CD4-positive, alpha-beta T cell treated with Interleukin-17A for 4 hours (primary cell): Measurements from ENCODE around the gene ATG13.
"Not testable (repeated sequence)": the region's sequence is repeated elsewhere in the genome, so short reads cannot be mapped to it uniquely, and the experiment has no call there.

ENCODE experiments used
- DNase-seq: peaks from one replicate; pipeline ENCODE4 v3.0.0-alpha.2; 2020; ENCODE audit warnings: mixed read lengths

ATG13 gene

GRCh38 chr11:46617134-46617971 is at the start of gene ATG13, which contains the start of gene HARBI1:
Gene ATG13, plus strand, starts transcription at chr11:46617553. Its CDS starts 26,739 bp downstream, at chr11:46644292.
Gene HARBI1, minus strand, starts transcription at chr11:46617227. Its CDS starts 990 bp downstream, at chr11:46616237.
- peak; percentile 93 for DNase-seq

- DNase-seq, result no peak
These were observed 46.5 kb upstream of the ATG13 start for GRCh38 chr11:46570790-46571398.

- no peak for DNase-seq
These were observed 42.7 kb upstream of the ATG13 start for GRCh38 chr11:46574656-46575055.

DNA sequence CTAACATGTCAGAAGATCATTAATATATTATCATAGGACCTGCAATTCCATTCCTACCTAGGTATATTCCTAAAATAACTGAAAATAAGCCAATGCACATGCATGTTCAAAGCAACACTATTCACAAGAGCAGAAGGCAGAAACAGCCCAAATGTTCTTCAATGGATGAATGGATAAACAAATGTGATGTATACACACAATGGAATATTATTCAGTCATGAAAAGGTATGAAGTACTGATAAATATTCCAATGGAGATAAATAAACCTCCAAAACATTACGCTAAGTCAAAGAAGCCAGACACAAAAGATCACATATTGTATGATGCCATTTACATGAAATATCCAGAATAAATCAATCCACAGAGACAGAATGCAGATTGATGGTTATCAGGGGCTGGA is 40.3 kb upstream of the ATG13 start:
- DNase-seq, result no peak

DNA sequence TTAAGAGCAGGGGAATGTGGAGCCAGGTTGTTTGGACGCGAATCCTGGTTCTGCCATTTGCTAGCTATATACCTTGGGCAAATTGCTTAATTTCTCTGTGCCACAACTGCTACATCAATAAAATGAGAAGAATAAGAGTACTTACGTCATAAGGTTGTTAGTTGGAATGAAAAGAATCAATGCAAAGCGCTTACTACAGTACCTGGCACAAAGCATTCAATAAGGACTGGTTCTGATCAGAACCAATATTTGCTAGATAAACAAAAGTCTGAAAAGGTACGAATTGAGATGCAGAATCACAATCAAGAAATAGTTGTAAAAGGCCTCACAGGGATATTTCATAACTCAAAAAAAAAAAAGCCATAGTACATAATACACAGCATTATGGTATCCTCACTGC is 34.8 kb upstream of the ATG13 start:
- DNase-seq, result no peak

GRCh38 chr11:46583513-46583912 is 33.8 kb upstream of the ATG13 start:
- not testable (repeated sequence) for DNase-seq

- no peak for DNase-seq
These were observed 29.2 kb upstream of the ATG13 start for GRCh38 chr11:46588131-46588530.

DNA sequence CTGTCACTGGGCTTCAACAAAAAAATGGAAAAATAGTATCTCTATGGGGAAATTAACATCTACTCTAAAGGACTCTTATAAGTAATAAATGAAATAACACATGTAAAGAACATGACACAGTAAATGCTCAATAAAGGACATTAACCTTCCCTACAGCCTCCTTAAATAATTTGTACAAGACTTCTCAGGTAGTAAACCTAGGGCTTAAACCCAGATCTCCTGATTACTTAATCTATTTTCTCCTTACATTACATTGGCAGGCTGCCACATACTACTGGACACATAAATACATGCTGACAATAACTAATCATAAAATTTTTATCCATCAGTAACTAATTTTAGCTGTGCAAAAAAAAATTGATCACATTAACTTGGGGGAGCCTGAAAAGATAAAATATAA is 28.4 kb upstream of the ATG13 start:
- DNase-seq, result no peak

- DNase-seq, result no peak
These were observed 26.4 kb upstream of the ATG13 start for GRCh38 chr11:46590740-46591605.

DNA sequence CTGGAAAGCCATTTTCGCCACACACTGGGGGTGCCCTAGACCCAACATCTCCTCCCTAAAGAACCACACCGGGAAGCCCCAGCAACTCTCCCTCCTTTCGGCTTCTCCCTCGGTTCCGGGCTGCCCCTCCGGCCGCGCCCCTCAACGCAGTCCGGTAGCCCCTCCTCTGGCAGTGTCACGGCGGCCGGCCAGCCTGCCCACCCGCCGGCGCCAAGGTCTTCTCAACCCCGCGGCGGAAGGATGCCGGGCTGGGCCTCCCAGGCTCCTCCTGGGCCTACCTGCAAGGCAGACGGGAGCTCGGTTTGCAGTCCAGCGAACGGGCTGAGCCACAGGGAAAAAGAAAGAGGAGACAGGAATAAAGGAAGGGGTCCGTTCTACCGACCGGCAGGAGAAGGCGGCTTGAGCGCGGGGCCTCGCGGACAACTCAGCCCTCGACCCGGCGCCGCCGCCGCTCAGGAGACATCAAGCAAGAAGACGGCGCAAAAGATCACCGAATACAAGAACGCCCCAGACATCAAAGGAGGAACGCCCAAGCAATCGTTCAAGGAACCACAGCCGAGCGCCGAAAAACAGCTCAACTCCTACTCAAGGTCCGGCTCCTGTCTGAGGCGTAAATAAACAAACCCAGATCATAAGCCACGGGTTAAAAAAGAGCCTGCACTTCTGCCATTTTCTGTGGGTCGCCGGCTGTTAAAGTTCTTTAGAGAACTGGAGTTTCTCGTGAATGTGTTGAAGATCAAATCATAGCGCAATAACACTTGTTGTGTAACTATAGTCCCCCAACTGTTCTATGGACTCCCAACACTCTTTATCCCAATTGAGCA is 23.6 kb upstream of the ATG13 start, which contains the start of gene AMBRA1:
AMBRA1 (minus strand) TSS at position 474 of the 824 bp plus-strand sequence. CDS start 45,643 bp downstream, outside the sequence.
- DNase-seq, result peak; percentile 80

DNA sequence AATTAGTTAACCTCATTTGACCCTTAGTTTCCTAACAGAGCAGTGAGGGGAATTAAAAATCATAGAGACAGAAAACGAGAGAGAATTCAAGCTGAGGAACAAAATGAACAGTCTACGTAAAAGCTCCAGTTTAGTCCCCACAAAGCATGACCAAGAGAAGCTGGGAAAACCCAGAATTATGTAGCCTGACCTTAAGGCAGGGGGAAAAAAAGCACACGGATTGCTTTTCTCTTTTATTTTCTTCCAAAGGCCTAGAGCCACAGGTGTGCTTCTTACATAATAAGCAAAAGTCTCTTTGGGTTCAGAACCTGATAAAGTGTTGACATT is 23.0 kb upstream of the ATG13 start:
- no peak for DNase-seq

- DNase-seq, result no peak
These were observed 22.6 kb upstream of the ATG13 start for GRCh38 chr11:46594785-46595184.

GRCh38 chr11:46597155-46597554 is 20.2 kb upstream of the ATG13 start:
- DNase-seq, result no peak

GRCh38 chr11:46597609-46598219 is 19.6 kb upstream of the ATG13 start:
- no peak for DNase-seq

DNA sequence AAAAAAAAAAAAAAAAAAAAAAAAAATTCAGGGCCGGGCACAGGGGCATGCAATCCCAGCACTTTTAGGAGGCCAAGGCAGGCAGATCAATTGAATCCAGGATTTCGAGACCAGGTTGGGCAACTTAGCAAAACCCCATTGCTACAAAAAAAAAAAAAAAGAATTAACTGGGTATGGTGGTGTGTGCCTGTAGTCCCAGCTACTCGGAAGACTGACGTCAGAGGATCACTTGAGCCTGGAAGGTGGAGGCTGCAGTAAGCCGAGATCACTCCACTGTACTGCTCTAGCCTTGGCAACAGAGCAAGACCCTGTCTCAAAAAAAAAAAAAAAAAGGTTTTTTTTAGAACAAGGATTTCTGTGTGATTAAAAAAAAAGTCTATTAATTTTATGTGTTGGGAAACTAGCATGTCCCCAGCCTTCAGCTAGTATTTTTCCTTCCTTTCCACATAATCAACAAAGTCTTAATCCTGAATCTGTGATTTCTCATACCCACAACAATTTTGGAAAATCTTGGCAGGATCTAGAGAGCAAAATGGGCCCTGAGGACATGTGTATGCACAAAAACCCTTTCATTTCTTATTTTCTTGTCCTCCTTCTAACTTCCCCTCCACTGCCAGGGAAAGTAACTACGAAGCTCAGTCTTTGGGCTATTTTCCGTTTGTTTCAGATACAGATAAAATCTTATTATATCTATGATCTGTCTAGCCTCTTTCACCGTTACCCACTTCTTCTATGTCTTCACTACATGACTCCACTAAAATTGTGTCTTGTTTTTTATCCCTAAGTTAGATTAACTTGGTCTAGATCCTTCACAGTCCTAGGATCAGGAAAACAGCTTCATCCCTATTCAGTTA is 17.8 kb upstream of the ATG13 start:
- no peak for DNase-seq

DNA sequence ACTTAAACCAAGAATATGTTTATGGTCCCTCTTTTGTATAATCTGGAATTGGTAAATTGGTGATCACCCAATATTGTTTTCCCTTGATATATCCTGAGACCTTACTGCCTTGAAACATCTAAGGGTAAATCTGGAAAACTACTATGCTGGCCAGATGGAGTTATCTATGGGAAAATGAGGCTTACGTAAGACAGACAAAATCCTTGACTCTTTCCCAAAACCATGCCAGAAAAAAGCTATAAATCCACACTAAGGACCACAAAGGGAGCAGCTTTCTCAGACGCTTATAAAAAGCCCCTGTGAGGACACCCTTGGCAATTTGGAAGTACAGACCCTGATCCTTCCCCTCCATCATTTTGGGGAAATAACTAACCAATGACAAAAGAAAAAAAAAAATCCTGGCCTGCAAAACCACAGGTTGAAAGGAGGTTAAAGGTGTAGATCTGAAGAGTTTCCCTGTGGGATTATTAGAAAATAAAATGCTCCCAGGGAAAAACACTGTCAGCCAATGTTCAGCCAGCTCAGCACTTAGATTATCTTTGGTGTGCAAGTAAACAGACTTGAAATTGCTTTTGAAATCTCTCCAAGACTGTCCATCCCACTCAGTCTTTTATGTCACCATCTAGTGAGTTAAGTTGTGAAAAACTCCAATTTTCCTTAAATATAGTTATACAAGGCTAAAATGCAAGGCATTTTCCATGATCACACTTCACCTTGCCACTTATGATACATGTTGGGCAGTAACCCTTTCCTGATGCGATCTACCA is 17.0 kb upstream of the ATG13 start:
- no peak for DNase-seq

DNA sequence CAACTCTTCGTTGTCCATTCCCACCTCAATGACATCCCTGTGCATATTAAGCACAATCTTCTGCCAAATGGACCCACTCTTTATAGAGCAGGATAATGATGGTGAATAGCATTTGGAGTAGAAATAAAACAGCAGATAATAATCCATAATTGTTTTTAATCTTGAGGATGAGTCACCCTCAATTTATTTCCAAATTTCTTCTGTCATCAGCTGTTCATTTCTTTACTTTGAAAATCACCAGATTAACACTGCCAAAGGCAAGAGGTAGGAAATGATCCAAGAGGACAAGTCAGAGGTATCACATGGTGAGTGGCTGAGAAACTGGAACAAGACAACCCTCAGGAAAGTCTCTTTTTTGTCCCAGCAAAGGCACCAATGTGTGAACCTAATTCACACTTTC is 16.2 kb upstream of the ATG13 start:
- no peak for DNase-seq

GRCh38 chr11:46603704-46604308 is 13.5 kb upstream of the ATG13 start:
- DNase-seq, result no peak

GRCh38 chr11:46604796-46605195 is 12.6 kb upstream of the ATG13 start:
- no peak for DNase-seq

- DNase-seq, result no peak
These were observed 9.8 kb upstream of the ATG13 start for GRCh38 chr11:46607516-46607915.
